HG03139 (cell line): Measurements from ENCODE around the gene MYOCOS.

Source experiments
- ATAC-seq: cut with Tn5 transposase; IDR thresholded peaks from one replicate; pipeline ENCODE4 v1.9.1; 2021; ENCODE audit not compliant: unreplicated experiment

The MYOCOS gene

GRCh38 chr1:171623651-171624331 lies 1.7 kb downstream of the MYOCOS start:
- ATAC-seq, result no peak

- no peak for ATAC-seq
Measured at GRCh38 chr1:171625225-171625624, 3.2 kb downstream of the MYOCOS start.

- ATAC-seq, result no peak
Measured at GRCh38 chr1:171627020-171627419, 5.0 kb downstream of the MYOCOS start.

- ATAC-seq, result no peak
Measured at GRCh38 chr1:171628225-171628624, 6.2 kb downstream of the MYOCOS start.

- no peak for ATAC-seq
Measured at GRCh38 chr1:171635661-171636060, 13.6 kb downstream of the MYOCOS start.

- ATAC-seq, result no peak
Measured at GRCh38 chr1:171636141-171636540, 14.1 kb downstream of the MYOCOS start.

- no peak for ATAC-seq
Measured at GRCh38 chr1:171637928-171638576, 16.0 kb downstream of the MYOCOS start.

GRCh38 chr1:171640225-171640624 lies 18.2 kb downstream of the MYOCOS start:
- no peak for ATAC-seq

GRCh38 chr1:171641076-171641864 lies 19.2 kb downstream of the MYOCOS start:
- no peak for ATAC-seq

GRCh38 chr1:171642197-171642596 lies 20.2 kb downstream of the MYOCOS start:
- no peak for ATAC-seq

GRCh38 chr1:171643156-171643555 lies 21.1 kb downstream of the MYOCOS start:
- ATAC-seq, result no peak

- peak; percentile 65 for ATAC-seq
Measured at GRCh38 chr1:171644805-171645483, 22.9 kb downstream of the MYOCOS start.

GRCh38 chr1:171645553-171646248 lies 23.7 kb downstream of the MYOCOS start:
- ATAC-seq, result no peak

- ATAC-seq, result no peak
Measured at GRCh38 chr1:171646249-171646560, 24.2 kb downstream of the MYOCOS start.

- no peak for ATAC-seq
Measured at GRCh38 chr1:171652234-171652822, 30.3 kb downstream of the MYOCOS start, which contains the start of gene MYOC. MYOC (minus strand) TSS chr1:171652688; CDS start chr1:171652611, 77 bp downstream.

- no peak for ATAC-seq
Measured at GRCh38 chr1:171653796-171654195, 31.8 kb downstream of the MYOCOS start.

- no peak for ATAC-seq
Measured at GRCh38 chr1:171654201-171654941, 32.3 kb downstream of the MYOCOS start.

- ATAC-seq, result peak; percentile 92
Measured at GRCh38 chr1:171654942-171655745, 33.1 kb downstream of the MYOCOS start.

GRCh38 chr1:171655746-171656116 lies 33.7 kb downstream of the MYOCOS start:
- no peak for ATAC-seq
